Measurements from ENCODE around the gene TRPM3.

- TF ChIP-seq POLR2AphosphoS5 (IDR thresholded peaks at IDR 0.05; ENCODE audit: low read depth, low read length) (no peak), CTCF (IDR thresholded peaks at IDR 0.05; ENCODE audit: control extremely low read depth in 1 of 3, insufficient read depth in 1 of 3, low read depth in 1 of 3, low read length in 3 of 3) (no peak), NRF1 (IDR thresholded peaks at IDR 0.05; ENCODE audit: low read depth, low read length) (no peak), JUND (IDR thresholded peaks at IDR 0.05; ENCODE audit: low read length) (no peak), ATF3 (IDR thresholded peaks at IDR 0.05; ENCODE audit: insufficient read depth, low read depth, low read length) (no peak), POLR2A (IDR thresholded peaks at IDR 0.05; ENCODE audit: control extremely low read depth in 1 of 2, low read depth in 2 of 2, low read length in 2 of 2) (no peak), EGR1 (IDR thresholded peaks at IDR 0.05; ENCODE audit: borderline replicate concordance, low read depth, low read length) (no peak), TBP (IDR thresholded peaks at IDR 0.05; ENCODE audit: low read depth, low read length) (no peak), ATF2 (IDR thresholded peaks at IDR 0.05; ENCODE audit: low read length) (no peak)
These were observed 233.6 kb downstream of the TRPM3 start for GRCh38 chr9:70887826-70888225.

All from H1 (cell line).